RWPE1 (cell line): Measurements from ENCODE around the gene HLCS.
"Not testable (repeated sequence)": the region's sequence is repeated elsewhere in the genome, so short reads cannot be mapped to it uniquely, and the experiment has no call there.

Experiments used
- CTCF ChIA-PET: fragments of 350-600 bp; sonication (Branson Sonifier 250); formaldehyde crosslinking; extraction: SDS; loops from one replicate; lab custom pipeline; 2021; lab: Yijun Ruan, JAX
- POLR2A ChIA-PET: fragments of 400-600 bp; formaldehyde crosslinking; extraction: SDS; loops from one replicate; lab custom pipeline; 2020; ENCODE audit warnings: antibody characterized with exemption; ENCODE audit not compliant: low non-redundant PET; lab: Yijun Ruan, JAX
- DNase-seq: peaks from one replicate; pipeline ENCODE4 v3.0.0; 2012; ENCODE audit warnings: low spot score
- H3K27ac ChIP-seq: fragments of 450-650 bp; 2 replicates; pipeline ENCODE4 v1.5.1; 2017
- TF ChIP-seq, protein P1 (sequence below): fragments of 450-650 bp; conservative IDR thresholded peaks from 2 replicates; pipeline ENCODE4 v1.5.1; 2017; ENCODE audit warnings: low read depth, mild to moderate bottlenecking

HLCS gene

DNA sequence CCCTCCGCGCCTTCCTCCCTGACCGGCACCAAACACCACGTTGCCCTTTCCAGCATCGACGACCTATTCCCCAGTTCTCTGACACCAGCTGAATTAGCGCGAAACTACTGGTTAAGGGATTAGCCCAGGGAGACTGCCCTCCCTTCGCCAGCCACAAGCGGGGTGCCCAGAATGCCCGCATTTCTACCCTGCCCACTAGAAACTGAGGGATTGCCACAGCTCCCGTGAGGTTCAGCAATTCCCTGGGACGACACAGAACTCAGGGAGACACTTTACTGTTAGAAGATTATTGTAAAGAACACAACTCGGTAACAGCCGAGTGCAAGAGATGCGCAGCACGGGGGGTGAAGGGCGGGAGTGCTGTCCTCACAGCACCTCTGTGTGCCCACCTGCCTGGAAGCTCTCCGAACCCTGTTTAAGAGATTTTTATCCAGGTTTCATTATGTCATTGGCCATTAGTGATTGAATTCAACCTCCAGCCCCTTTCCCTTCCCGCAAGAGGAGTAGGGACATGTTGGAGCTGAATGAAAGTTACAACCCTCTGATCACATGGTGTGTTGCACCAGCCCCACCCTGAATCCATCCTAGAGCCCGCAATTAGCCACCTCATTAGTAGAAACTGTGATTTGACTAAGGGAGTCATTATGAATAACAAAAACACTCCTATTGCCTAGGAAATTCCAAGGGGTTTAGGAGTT lies 24.2 kb upstream of the HLCS start:
- TF ChIP-seq, protein P1, sequence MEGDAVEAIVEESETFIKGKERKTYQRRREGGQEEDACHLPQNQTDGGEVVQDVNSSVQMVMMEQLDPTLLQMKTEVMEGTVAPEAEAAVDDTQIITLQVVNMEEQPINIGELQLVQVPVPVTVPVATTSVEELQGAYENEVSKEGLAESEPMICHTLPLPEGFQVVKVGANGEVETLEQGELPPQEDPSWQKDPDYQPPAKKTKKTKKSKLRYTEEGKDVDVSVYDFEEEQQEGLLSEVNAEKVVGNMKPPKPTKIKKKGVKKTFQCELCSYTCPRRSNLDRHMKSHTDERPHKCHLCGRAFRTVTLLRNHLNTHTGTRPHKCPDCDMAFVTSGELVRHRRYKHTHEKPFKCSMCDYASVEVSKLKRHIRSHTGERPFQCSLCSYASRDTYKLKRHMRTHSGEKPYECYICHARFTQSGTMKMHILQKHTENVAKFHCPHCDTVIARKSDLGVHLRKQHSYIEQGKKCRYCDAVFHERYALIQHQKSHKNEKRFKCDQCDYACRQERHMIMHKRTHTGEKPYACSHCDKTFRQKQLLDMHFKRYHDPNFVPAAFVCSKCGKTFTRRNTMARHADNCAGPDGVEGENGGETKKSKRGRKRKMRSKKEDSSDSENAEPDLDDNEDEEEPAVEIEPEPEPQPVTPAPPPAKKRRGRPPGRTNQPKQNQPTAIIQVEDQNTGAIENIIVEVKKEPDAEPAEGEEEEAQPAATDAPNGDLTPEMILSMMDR = no peak
- DNase-seq = peak; percentile 75
- CTCF ChIA-PET = interaction anchor here (0.6 to 1.8 kb wide), 9 partner anchors 12 to 140 kb away, joined by 3 to 6 read pairs (median 3); partner anchors contain the start of gene RIPPLY3
- POLR2A ChIA-PET = no interaction called here
- peak overlapping the region; percentile 87 for H3K27ac ChIP-seq

DNA sequence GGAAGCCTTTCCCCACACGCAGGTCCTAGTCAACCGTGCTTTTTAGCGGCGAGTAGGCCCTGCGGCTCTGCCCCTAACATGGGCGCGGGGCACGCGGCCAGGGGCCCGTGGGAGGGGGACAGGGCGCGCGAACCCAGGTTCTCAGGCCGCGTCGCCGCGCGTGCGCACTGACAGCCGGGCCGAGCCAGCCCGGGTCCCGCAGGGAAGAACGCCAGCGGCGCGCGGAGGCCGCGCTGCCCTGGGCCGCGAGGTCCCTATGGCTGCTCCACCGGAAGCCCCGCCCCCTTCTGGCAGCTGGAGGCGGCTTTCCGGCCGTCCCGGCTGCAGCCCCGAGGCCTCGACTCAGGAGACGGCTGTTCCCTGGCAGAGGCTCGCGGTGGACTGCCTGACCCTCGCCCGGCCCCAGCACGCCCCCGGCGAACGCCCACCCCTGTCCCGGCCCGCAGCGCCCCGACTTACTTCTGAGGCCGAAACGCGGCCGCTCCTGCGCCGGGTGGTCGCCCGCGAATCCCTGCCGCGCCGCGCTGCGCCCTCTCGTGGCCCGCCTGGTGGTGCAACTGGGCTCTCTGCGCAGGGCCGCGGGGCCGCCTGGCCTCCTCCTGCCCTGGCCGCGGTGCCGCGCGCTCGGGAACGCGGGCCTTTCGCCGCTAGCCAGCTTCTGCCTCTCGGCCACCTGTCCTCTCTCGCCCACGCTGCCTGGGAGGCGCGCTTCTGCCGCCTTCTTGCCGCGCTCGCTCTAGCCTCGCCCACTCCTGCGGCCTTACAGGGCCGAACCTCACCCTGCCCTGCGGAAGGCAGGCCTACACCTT lies 23.4 kb upstream of the HLCS start:
- TF ChIP-seq, protein P1 = peak; percentile 95
- peak; percentile 95 for DNase-seq
- CTCF ChIA-PET = interaction anchor here (0.5 to 1.8 kb wide), 12 partner anchors 10 to 291 kb away, joined by 3 to 7 read pairs (median 4); partner anchors contain the start of genes RIPPLY3 and SIM2
- peak overlapping the region; percentile 87 for H3K27ac ChIP-seq
- POLR2A ChIA-PET = interaction anchor here (0.6 kb wide), 2 partner anchors 17 to 23 kb away, joined by 3 to 6 read pairs; partner anchors contain the start of genes HLCS and RIPPLY3

DNA sequence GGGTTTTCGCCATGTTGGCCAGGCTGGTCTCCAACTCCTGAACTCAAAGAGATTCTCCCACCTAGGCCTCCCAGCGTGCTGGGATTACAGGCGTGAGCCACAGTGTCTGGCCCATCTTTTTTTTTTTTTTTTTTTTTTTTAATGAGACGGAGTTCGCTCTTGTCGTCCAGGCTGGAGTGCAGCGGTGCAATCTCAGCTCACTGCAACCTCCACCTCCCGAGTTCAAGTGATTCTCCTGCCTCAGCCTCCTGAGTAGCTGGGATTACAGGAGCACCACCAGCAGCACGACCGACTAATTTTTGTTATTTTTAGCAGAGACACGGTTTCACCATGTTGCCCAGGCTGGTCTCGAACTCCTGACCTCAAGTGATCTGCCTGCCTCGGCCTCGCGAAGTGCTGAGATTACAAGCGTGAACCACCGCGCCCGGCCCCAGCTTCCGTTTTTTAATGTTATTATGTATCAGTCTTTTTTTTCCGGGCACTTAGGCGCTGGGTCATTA lies 22.8 kb upstream of the HLCS start:
- CTCF ChIA-PET = interaction anchor here (0.6 to 1.8 kb wide), 7 partner anchors 9 to 291 kb away, joined by 3 to 7 read pairs (median 3); partner anchors contain the start of genes RIPPLY3 and SIM2
- peak overlapping the region; percentile 87 for H3K27ac ChIP-seq
- not testable (repeated sequence) for DNase-seq
- POLR2A ChIA-PET = interaction anchor here (0.6 kb wide), 1 partner anchor 23 kb away, joined by 6 read pairs; the partner anchor contains the start of gene HLCS

DNA sequence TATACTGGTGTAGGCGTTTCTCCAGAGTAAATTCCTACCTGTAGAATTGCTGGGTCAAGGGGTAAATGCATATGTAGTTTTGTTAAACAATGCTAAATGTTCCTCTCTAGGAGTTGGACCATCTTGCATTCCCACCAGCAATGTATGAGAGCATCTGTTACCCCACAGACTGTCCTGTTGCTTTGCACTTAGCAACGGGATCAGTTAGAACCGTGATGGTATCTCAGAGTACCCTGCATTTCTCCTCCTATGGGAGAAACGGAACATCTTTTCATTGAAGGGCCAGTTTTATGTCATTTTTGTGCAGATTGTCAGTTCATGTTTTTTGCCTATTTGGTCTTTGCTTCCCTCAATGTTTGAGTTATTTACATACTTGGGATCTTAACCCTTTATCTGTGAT lies 22.1 kb upstream of the HLCS start:
- no peak overlapping the region for H3K27ac ChIP-seq
- TF ChIP-seq, protein P1 = no peak
- CTCF ChIA-PET = interaction anchor here (1.3 kb wide), 1 partner anchor 12 kb away, joined by 7 read pairs; no protein-coding TSS in a partner anchor
- DNase-seq = no peak
- POLR2A ChIA-PET = no interaction called here

DNA sequence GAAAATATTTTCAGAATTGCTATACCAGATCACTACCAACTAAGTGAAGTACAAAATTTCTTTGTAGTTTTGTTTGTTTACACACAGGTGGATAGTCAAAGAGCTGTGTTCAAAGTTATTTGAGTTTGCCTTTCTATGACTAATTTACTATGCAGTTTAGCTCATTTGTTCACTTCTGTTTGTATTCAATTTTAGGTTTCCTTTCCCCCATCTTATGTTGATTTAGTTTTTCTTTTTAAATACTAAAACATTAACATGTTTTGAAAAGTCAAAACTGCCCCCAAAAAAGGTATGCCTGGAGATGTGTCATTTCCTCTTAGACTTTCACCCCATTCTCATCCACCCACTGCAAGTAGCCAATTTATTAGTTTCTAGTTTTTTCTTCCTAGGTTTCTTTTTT lies 21.4 kb upstream of the HLCS start:
- TF ChIP-seq, protein P1 = no peak
- H3K27ac ChIP-seq = no peak overlapping the region
- no peak for DNase-seq
- POLR2A ChIA-PET = no interaction called here
- CTCF ChIA-PET = interaction anchor here (0.7 kb wide), 1 partner anchor 11 kb away, joined by 3 read pairs; no protein-coding TSS in a partner anchor

DNA sequence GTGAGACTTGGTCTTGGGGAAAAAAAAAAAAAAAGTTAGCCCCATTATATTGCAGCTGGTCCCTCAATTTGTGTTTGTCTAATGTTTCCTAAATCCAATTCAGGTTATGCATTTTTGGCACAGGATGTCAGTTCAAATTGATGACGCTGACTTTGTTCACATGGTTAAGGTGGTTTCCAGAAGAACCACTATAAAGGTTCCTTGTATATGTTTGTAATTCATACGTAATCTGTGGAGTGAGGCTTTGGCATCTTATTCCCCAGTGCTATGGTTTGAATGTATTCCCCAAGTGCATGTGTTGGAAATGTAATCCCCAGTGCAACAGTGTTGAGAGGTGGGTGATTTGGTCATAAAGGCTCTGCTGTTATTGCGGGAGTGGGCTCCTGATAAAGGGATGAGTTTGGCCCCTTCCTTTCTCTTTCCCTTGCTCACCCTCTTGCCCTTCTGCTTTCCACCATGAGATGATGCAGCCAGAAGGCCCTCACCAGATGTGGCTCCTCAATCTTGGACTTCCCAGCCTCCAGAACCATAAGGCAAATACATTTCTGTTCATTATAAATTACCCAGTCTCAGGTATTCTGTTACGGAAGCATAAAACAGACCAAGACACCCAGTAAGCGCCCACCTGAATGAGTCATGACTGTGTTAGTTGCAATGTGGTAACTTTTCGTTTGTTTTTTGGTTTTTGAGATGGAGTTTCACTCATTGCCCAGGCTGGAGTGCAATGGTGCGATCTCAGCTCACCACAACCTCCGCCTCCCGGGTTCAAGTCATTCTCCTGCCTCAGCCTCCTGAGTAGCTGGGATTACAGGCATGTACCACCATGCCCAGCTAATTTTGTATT lies 19.5 kb upstream of the HLCS start:
- DNase-seq = no peak
- CTCF ChIA-PET = interaction anchor here (0.7 to 1.0 kb wide), 2 partner anchors 9 to 12 kb away, joined by 3 read pairs; no protein-coding TSS in a partner anchor
- POLR2A ChIA-PET = no interaction called here
- no peak overlapping the region for H3K27ac ChIP-seq
- TF ChIP-seq, protein P1 = no peak
